Endodermal cell (in vitro differentiated cells): ENCODE results near the gene IGFBP1. TPM values are rescaled to one million over a fixed set of nuclear protein-coding genes. Genes with fewer than 3 reads are reported as not detected.

Experiments
- DNase-seq: peaks from one replicate; pipeline ENCODE4 v3.0.0-alpha.2; 2017
- H3K27ac ChIP-seq: 2 replicates; pipeline ENCODE4 v1.5.1; 2013; ENCODE audit warnings: mild to moderate bottlenecking, low read depth, low read length, moderate library complexity
- H3K27me3 ChIP-seq: 2 replicates; pipeline ENCODE4 v1.6.1; 2013; ENCODE audit warnings: mild to moderate bottlenecking, low read length, moderate library complexity; ENCODE audit not compliant: insufficient read depth, control insufficient read depth, poor library complexity, severe bottlenecking
- H3K36me3 ChIP-seq: 2 replicates; pipeline ENCODE4 v1.7.0; 2013; ENCODE audit warnings: mild to moderate bottlenecking, low read length, moderate library complexity; ENCODE audit not compliant: control insufficient read depth, insufficient read depth
- H3K4me1 ChIP-seq: one replicate; pipeline ENCODE4 v1.7.0; 2013; ENCODE audit warnings: low read length; ENCODE audit not compliant: control insufficient read depth, insufficient read depth
- H3K4me3 ChIP-seq: 2 replicates; pipeline ENCODE4 v1.5.1; 2013; ENCODE audit warnings: mild to moderate bottlenecking, low read length, moderate library complexity
- H3K9ac ChIP-seq: 2 replicates; pipeline ENCODE4 v1.6.1; 2013; ENCODE audit warnings: mild to moderate bottlenecking, low read length, moderate library complexity; ENCODE audit not compliant: poor library complexity, severe bottlenecking; ENCODE audit errors: extremely low read depth
- H3K9me3 ChIP-seq: 2 replicates; pipeline ENCODE4 v1.6.1; 2013; ENCODE audit warnings: mild to moderate bottlenecking, low read length, moderate library complexity; ENCODE audit not compliant: control insufficient read depth
- H3K27ac Mint-ChIP-seq: 2 replicates; pipeline ENCODE4 v1.8.0; 2020; ENCODE audit warnings: mixed read lengths
- H3K27me3 Mint-ChIP-seq: 2 replicates; pipeline ENCODE4 v1.8.0; 2021; ENCODE audit warnings: mild to moderate bottlenecking, mixed read lengths; ENCODE audit not compliant: insufficient read depth
- H3K36me3 Mint-ChIP-seq: 2 replicates; pipeline ENCODE4 v1.8.0; 2020; ENCODE audit warnings: low read depth, mixed read lengths
- H3K4me1 Mint-ChIP-seq: 2 replicates; pipeline ENCODE4 v1.8.0; 2020; ENCODE audit warnings: mixed read lengths
- H3K4me3 Mint-ChIP-seq: 2 replicates; pipeline ENCODE4 v1.8.0; 2020; ENCODE audit warnings: mild to moderate bottlenecking, moderate library complexity, mixed read lengths
- H3K9me3 Mint-ChIP-seq: 2 replicates; pipeline ENCODE4 v1.8.0; 2020; ENCODE audit warnings: mild to moderate bottlenecking, mixed read lengths
- CTCF ChIP-seq: fragments of 200-600 bp; sonication (generic); conservative IDR thresholded peaks from 2 replicates; pipeline ENCODE4 v1.5.0; 2021; ENCODE audit warnings: antibody characterized with exemption, mild to moderate bottlenecking
- WGBS, 2 experiments: methylation state at CpG; one replicate each; pipeline versions ENCODE4 v1.1.5 to v1.1.7; 2013; ENCODE audit warnings: missing lambda C conversion rate in 2 of 2, mixed read lengths in 1 of 2; ENCODE audit not compliant: insufficient coverage in 1 of 2, insufficient read length in 1 of 2; 5-methylcytosine and 5-hydroxymethylcytosine counted together
- total RNA-seq, 2 donors: library from RNA; stranded (reverse); fragmentation: NEBNext Ultra II Directional in 1 of 2; extraction: Animal tissue kit (Norgen Biotek cat#: 25700) in 1 of 2; gene quantifications; 2 replicates in 1 of 2; 3 replicates in 1 of 2; pipeline ENCODE4 v1.2.1, GENCODE V29; 2021

Gene IGFBP1
- total RNA-seq, 2 donors from 2014 or later, result not detected

- 73 to 76% methylated on average over 5 to 10 of the region's 10 CpGs for WGBS, 2 experiments
- H3K4me1 Mint-ChIP-seq, result no peaks in the 10 kb centered on the region
- no peaks in the 10 kb centered on the region for H3K36me3 Mint-ChIP-seq
- H3K27me3 Mint-ChIP-seq, result peaks cover 3% of the 10 kb centered on the region
- no peak overlapping the region for H3K4me3 Mint-ChIP-seq
- H3K4me1 ChIP-seq, result no peaks in the 10 kb centered on the region
- no peak overlapping the region for H3K4me3 ChIP-seq
- no peak overlapping the region for H3K9ac ChIP-seq
- no peaks in the 10 kb centered on the region for H3K9me3 ChIP-seq
- no peaks in the 10 kb centered on the region for H3K27me3 ChIP-seq
- H3K9me3 Mint-ChIP-seq, result peaks cover 4% of the 10 kb centered on the region
- H3K27ac Mint-ChIP-seq, result no peak overlapping the region
- peak; percentile 84 for DNase-seq
- no peaks in the 10 kb centered on the region for H3K36me3 ChIP-seq
- H3K27ac ChIP-seq, result no peak overlapping the region
- TF ChIP-seq CTCF, result peak; percentile 89
Observed at GRCh38 chr7:45872116-45873034, 15.9 kb upstream of the IGFBP1 start.

- H3K36me3 ChIP-seq, result no peaks in the 10 kb centered on the region
- no peak within 1 kb of the TSS for H3K9ac ChIP-seq
- H3K27me3 ChIP-seq, result no peaks in the 10 kb centered on the region
- Mint-ChIP-seq H3K36me3 (no peaks in the 10 kb centered on the region), H3K27me3 (no peaks in the 10 kb centered on the region), H3K9me3 (peaks cover 10% of the 10 kb centered on the region), H3K4me3 (no peak within 1 kb of the TSS), H3K4me1 (no peaks in the 10 kb centered on the region), H3K27ac (no peak within 1 kb of the TSS)
- 92 to 95% methylated on average over 5 to 6 of the region's 7 CpGs for WGBS, 2 experiments
- TF ChIP-seq CTCF, result no peak
- DNase-seq, result no peak
- H3K27ac ChIP-seq, result no peak within 1 kb of the TSS
- no peak within 1 kb of the TSS for H3K4me3 ChIP-seq
- H3K9me3 ChIP-seq, result no peaks in the 10 kb centered on the region
- no peaks in the 10 kb centered on the region for H3K4me1 ChIP-seq
Observed at GRCh38 chr7:45873035-45873354, 15.3 kb upstream of the IGFBP1 start, which contains the start of gene CCDC201. TSS of gene CCDC201 (minus strand) at chr7:45873082. CDS start at chr7:45873007, 75 bp downstream.

- Histone ChIP-seq H3K9me3 (peaks cover 1% of the 10 kb centered on the region), H3K27me3 (no peaks in the 10 kb centered on the region), H3K4me3 (no peak overlapping the region), H3K4me1 (no peaks in the 10 kb centered on the region), H3K36me3 (no peaks in the 10 kb centered on the region), H3K9ac (no peak overlapping the region), H3K27ac (no peak overlapping the region)
- H3K27ac Mint-ChIP-seq, result no peak overlapping the region
- no peak overlapping the region for H3K4me3 Mint-ChIP-seq
- H3K27me3 Mint-ChIP-seq, result no peaks in the 10 kb centered on the region
- no peaks in the 10 kb centered on the region for H3K4me1 Mint-ChIP-seq
- TF ChIP-seq CTCF, result no peak
- no peaks in the 10 kb centered on the region for H3K36me3 Mint-ChIP-seq
- DNase-seq, result no peak
- 86 to 89% methylated on average over 4 to 6 of the region's 6 CpGs for WGBS, 2 experiments
- peaks cover 14% of the 10 kb centered on the region for H3K9me3 Mint-ChIP-seq
Observed at GRCh38 chr7:45873355-45873754, 14.9 kb upstream of the IGFBP1 start.
